IMR-90 (cell line): ENCODE data around the gene GBA2. TPM values are rescaled to one million over a fixed set of nuclear protein-coding genes. Genes with fewer than 3 reads are reported as not detected.

Experiments used
- ATAC-seq: fragments of 200-7000 bp; cut with Tn5 transposase; 2 replicates; pipeline ENCODE4 v1.9.1; 2020; ENCODE audit warnings: low read depth, mild to moderate bottlenecking, moderate library complexity
- BruUV-seq: library from RNA; stranded (reverse); fragments of 400-500 nt; replicated peaks from 2 replicates; lab custom pipeline; 2021; lab: Mats Ljungman, UMichigan
- CTCF ChIA-PET: fragments of 300-600 bp; formaldehyde crosslinking; extraction: SDS; loops from one replicate; lab custom pipeline; 2021; ENCODE audit warnings: antibody characterized with exemption; lab: Yijun Ruan, JAX
- POLR2A ChIA-PET: fragments of 300-600 bp; sonication (Branson Sonifier 250); formaldehyde crosslinking; loops from one replicate; lab custom pipeline; 2022; ENCODE audit warnings: antibody characterized with exemption; ENCODE audit not compliant: unreplicated experiment; lab: Charles Lee
- DNase-seq: peaks from one replicate; pipeline ENCODE4 v3.0.0; 2013
- H2AFZ ChIP-seq: replicated peaks from 2 replicates; pipeline ENCODE3; 2013; ENCODE audit warnings: low read length, mild to moderate bottlenecking; ENCODE audit not compliant: poor library complexity
- H2AK5ac ChIP-seq: 2 replicates; pipeline ENCODE4 v1.6.1; 2013; ENCODE audit warnings: low read depth, low read length, inconsistent platforms
- H2AK9ac ChIP-seq: replicated peaks from 2 replicates; pipeline ENCODE3; 2013; ENCODE audit warnings: mild to moderate bottlenecking, low read depth, low read length, moderate library complexity; ENCODE audit not compliant: poor library complexity
- H2BK120ac ChIP-seq: 2 replicates; pipeline ENCODE4 v1.6.1; 2013; ENCODE audit warnings: low read depth, low read length, inconsistent platforms
- H2BK15ac ChIP-seq: 3 replicates; pipeline ENCODE4 v1.6.1; 2013; ENCODE audit warnings: low read depth, low read length, inconsistent platforms
- H2BK20ac ChIP-seq: 2 replicates; pipeline ENCODE4 v1.6.1; 2013; ENCODE audit warnings: low read depth, mild to moderate bottlenecking, inconsistent platforms, low read length, moderate library complexity
- H2BK5ac ChIP-seq: 2 replicates; pipeline ENCODE4 v1.6.1; 2013; ENCODE audit warnings: mild to moderate bottlenecking, low read depth, low read length, inconsistent platforms; ENCODE audit not compliant: poor library complexity, severe bottlenecking
- H3K14ac ChIP-seq: replicated peaks from 2 replicates; pipeline ENCODE4 v1.6.1; 2013; ENCODE audit warnings: low read depth, low read length, inconsistent platforms
- H3K18ac ChIP-seq: 2 replicates; pipeline ENCODE4 v1.6.1; 2013; ENCODE audit warnings: low read depth, low read length, control low read depth
- H3K23ac ChIP-seq: 2 replicates; pipeline ENCODE4 v1.6.1; 2013; ENCODE audit warnings: low read depth, low read length, inconsistent platforms
- H3K27ac ChIP-seq: 2 replicates; pipeline ENCODE4 v1.5.1; 2013; ENCODE audit warnings: mild to moderate bottlenecking, control low read depth, low read length; ENCODE audit not compliant: insufficient read depth
- H3K27me3 ChIP-seq: 2 replicates; pipeline ENCODE4 v1.6.1; 2013; ENCODE audit warnings: low read length; ENCODE audit not compliant: control insufficient read depth, insufficient read depth
- H3K36me3 ChIP-seq: 2 replicates; pipeline ENCODE4 v1.6.1; 2013; ENCODE audit warnings: low read length, mixed read lengths; ENCODE audit not compliant: control insufficient read depth, insufficient read depth
- H3K4ac ChIP-seq: 2 replicates; pipeline ENCODE4 v1.6.1; 2013; ENCODE audit warnings: low read depth, low read length, inconsistent platforms
- H3K4me1 ChIP-seq: 2 replicates; pipeline ENCODE4 v1.6.1; 2013; ENCODE audit warnings: low read length, mixed read lengths; ENCODE audit not compliant: control insufficient read depth, insufficient read depth
- H3K4me2 ChIP-seq: 2 replicates; pipeline ENCODE4 v1.6.1; 2013; ENCODE audit warnings: low read depth, mild to moderate bottlenecking, control low read depth, low read length, moderate library complexity
- H3K4me3 ChIP-seq: 2 replicates; pipeline ENCODE4 v1.5.1; 2013; ENCODE audit warnings: low read depth, mild to moderate bottlenecking, control low read depth, low read length, moderate library complexity; ENCODE audit not compliant: insufficient read depth
- H3K56ac ChIP-seq: 2 replicates; pipeline ENCODE4 v1.6.1; 2013; ENCODE audit warnings: low read length, inconsistent platforms; ENCODE audit not compliant: insufficient read depth; ENCODE audit errors: extremely low read depth
- H3K79me1 ChIP-seq, 2 experiments: 2 replicates each; pipeline ENCODE4 v1.6.1; 2013; ENCODE audit warnings: low read length in 2 of 2, inconsistent platforms in 1 of 2, low read depth in 1 of 2
- H3K9ac ChIP-seq: 2 replicates; pipeline ENCODE4 v1.6.1; 2013; ENCODE audit warnings: low read depth, low read length, control low read depth
- H3K9me1 ChIP-seq: 2 replicates; pipeline ENCODE4 v1.6.1; 2013; ENCODE audit warnings: low read length, inconsistent platforms; ENCODE audit not compliant: insufficient read depth
- H3K9me3 ChIP-seq: 2 replicates; pipeline ENCODE4 v1.6.1; 2013; ENCODE audit warnings: low read length; ENCODE audit not compliant: control insufficient read depth, insufficient read depth
- H4K20me1 ChIP-seq: 2 replicates; pipeline ENCODE4 v1.6.1; 2013; ENCODE audit warnings: low read length, inconsistent platforms; ENCODE audit not compliant: insufficient read depth
- H4K5ac ChIP-seq: 2 replicates; pipeline ENCODE4 v1.6.1; 2013; ENCODE audit warnings: mild to moderate bottlenecking, low read depth, low read length, control low read depth
- H4K8ac ChIP-seq, 2 experiments: 2 replicates each; pipeline ENCODE4 v1.6.1; 2013; ENCODE audit warnings: low read depth in 2 of 2, low read length in 2 of 2, control low read depth in 1 of 2, inconsistent platforms in 1 of 2
- H4K91ac ChIP-seq: 2 replicates; pipeline ENCODE4 v1.6.1; 2013; ENCODE audit warnings: low read depth, low read length, inconsistent platforms; ENCODE audit not compliant: insufficient read depth
- BHLHE40 ChIP-seq: fragments of 150-350 bp; IDR thresholded peaks from 2 replicates; pipeline ENCODE4 v1.6.1; 2016; ENCODE audit warnings: mild to moderate bottlenecking, low read depth, low read length
- CHD1 ChIP-seq: IDR thresholded peaks from 2 replicates; pipeline ENCODE4 v1.6.1; 2012; ENCODE audit warnings: low read depth, low read length, improper control_type of control experiment
- MAZ ChIP-seq: IDR thresholded peaks from 2 replicates; pipeline ENCODE4 v1.6.1; 2012; ENCODE audit warnings: low read depth, mild to moderate bottlenecking, low read length, improper control_type of control experiment, moderate library complexity, borderline replicate concordance
- MXI1 ChIP-seq: IDR thresholded peaks from 2 replicates; pipeline ENCODE4 v1.6.1; 2012; ENCODE audit warnings: low read depth, mild to moderate bottlenecking, low read length, moderate library complexity, borderline replicate concordance
- RAD21 ChIP-seq: IDR thresholded peaks from 2 replicates; pipeline ENCODE4 v1.6.1; 2012; ENCODE audit warnings: low read length, improper control_type of control experiment
- RCOR1 ChIP-seq: IDR thresholded peaks from 2 replicates; pipeline ENCODE4 v1.6.1; 2012; ENCODE audit warnings: mild to moderate bottlenecking, low read length, improper control_type of control experiment; ENCODE audit not compliant: insufficient replicate concordance
- RFX5 ChIP-seq: IDR thresholded peaks from 2 replicates; pipeline ENCODE4 v1.8.0; 2012; ENCODE audit warnings: low read depth, mild to moderate bottlenecking, low read length, moderate library complexity
- WGBS, 2 experiments: methylation state at CpG; one replicate each; pipeline versions ENCODE4 v1.1.5 to v1.1.7; 2013; ENCODE audit warnings: missing lambda C conversion rate in 2 of 2; ENCODE audit not compliant: insufficient read length in 1 of 2; ENCODE audit errors: extremely low coverage in 2 of 2; 5-methylcytosine and 5-hydroxymethylcytosine counted together
- dilution Hi-C: fragments of 300-500 bp; cut with HindIII; formaldehyde crosslinking; loops from one replicate; pipeline ENCODE4 v1.14.3; 2018; ENCODE audit warnings: low sequenced_read_pairs; ENCODE audit not compliant: unreplicated experiment
- in situ Hi-C: fragments of 300-500 bp; cut with MboI; formaldehyde crosslinking; loops from 3 replicates; pipeline ENCODE4 v1.14.3; 2019; ENCODE audit warnings: low sequenced_read_pairs, inconsistent platforms, mixed read lengths
- intact Hi-C: fragments of 100-400 bp; cut with micrococcal nuclease; formaldehyde crosslinking; loops from 2 replicates; pipeline ENCODE4 v1.10.0; 2022
- polyA plus RNA-seq, 3 experiments: library from polyadenylated mRNA; depleted of rRNA; stranded (reverse); fragments of >200 nt; gene quantifications; 2 replicates each; pipeline ENCODE4 v1.2.3, GENCODE V29; 2012; ENCODE audit warnings: low replicate concordance in 1 of 3
- total RNA-seq: library from RNA; depleted of rRNA; stranded (reverse); fragments of >200 nt; gene quantifications from 2 replicates; pipeline ENCODE4 v1.2.3, GENCODE V29; 2012

The GBA2 gene
- total and polyA plus RNA-seq, 2 of the 4 experiments (the other 2 are of a cell fraction), result 18.1 to 38.2 TPM

- Histone ChIP-seq H3K23ac (no peak overlapping the region), H4K8ac (no peak overlapping the region), H3K18ac (no peak overlapping the region), H2AK5ac (no peak overlapping the region), H3K79me1 (no peaks in the 10 kb centered on the region), H3K4me3 (no peak overlapping the region), H4K20me1 (no peaks in the 10 kb centered on the region), H4K91ac (no peak overlapping the region), H2AK9ac (no peak overlapping the region), H3K36me3 (no peaks in the 10 kb centered on the region), H3K14ac (no peak overlapping the region), H3K4me1 (no peaks in the 10 kb centered on the region), H2AFZ (no peak overlapping the region), H4K5ac (no peak overlapping the region), H3K4me2 (no peak overlapping the region), H2BK15ac (no peak overlapping the region), H3K4ac (no peak overlapping the region), H3K9me1 (no peaks in the 10 kb centered on the region; the same call in 1 of the 2 replicates), H3K56ac (no peak overlapping the region), H3K27me3 (peaks cover 42% of the 10 kb centered on the region), H2BK5ac (no peak overlapping the region), H2BK20ac (no peak overlapping the region), H2BK120ac (no peak overlapping the region), H3K9me3 (no peaks in the 10 kb centered on the region), H3K27ac (no peak overlapping the region), H3K9ac (no peak overlapping the region)
- no CpG with 5 or more reads among the region's 2 CpGs for WGBS, 2 experiments
- no peak for DNase-seq
- CTCF ChIA-PET, result no interaction called here
- ATAC-seq, result no peak
- intact Hi-C loops (no loop called here), dilution Hi-C loops (no loop called here), in situ Hi-C loops (no loop called here)
- BruUV-seq, result no TSS peak
- TF ChIP-seq RCOR1 (no peak), MAZ (no peak), RAD21 (no peak), CHD1 (no peak), MXI1 (no peak), RFX5 (no peak), BHLHE40 (no peak)
- POLR2A ChIA-PET, result no interaction called here
Observed at GRCh38 chr9:35781066-35781465, 32.0 kb upstream of the GBA2 start.
